Measurements from ENCODE around the gene TIMM17B.

The TIMM17B gene

DNA sequence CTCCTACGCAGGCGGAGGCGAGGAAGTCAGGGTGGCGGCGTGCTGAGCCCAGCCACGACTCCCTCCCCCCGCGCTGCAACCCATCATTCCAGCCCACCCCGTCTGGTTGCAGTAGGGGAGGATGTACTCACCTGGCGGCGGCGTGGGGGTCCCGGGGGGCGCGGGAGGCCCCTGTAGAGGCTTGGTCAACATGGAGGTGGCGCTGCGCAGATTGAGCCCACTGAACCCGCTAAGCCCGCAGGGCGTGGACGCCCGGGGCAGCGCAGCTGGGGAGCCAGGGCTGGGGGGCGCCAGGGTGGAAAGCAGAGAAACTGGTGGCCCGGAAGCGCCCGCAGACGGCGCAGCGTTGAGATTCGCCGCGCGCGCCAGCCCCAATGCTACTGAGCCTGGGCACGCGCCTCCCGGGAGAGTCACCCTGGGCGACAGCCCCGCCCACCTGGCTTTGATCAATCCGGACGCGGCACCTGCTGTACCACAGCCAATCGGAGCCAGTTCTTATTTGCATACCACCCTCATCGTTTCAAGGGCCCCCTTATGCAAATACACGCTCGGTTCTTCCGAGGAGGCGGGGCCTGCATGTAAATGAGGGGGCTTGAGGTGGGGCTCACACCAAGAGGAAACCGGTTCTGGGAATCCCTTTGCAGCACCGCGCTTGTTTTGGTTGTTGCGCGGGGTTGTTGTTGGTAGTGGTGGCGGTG lies 21.2 kb upstream of the TIMM17B start, which contains the start of gene PIM2:
Gene PIM2, minus strand, starts transcription at position 382 of the 698 bp plus-strand sequence. Its CDS starts 190 bp downstream, at position 192.
- DNase-seq (ENCODE audit: low read depth): peak; percentile 69
- peak within 1 kb of the TSS; percentile 43 for H3K4me3 ChIP-seq (ENCODE audit: control insufficient read depth, low read depth, low read length)
- no peak for TF ChIP-seq CTCF (conservative IDR thresholded peaks at IDR 0.05; ENCODE audit: control insufficient read depth, insufficient read depth, low read depth, low read length)

GRCh38 chrX:48918301-48918642 lies 20.7 kb upstream of the TIMM17B start:
- TF ChIP-seq CTCF (conservative IDR thresholded peaks at IDR 0.05; ENCODE audit: control insufficient read depth, insufficient read depth, low read depth, low read length): no peak
- no peak for DNase-seq (ENCODE audit: low read depth)
- H3K4me3 ChIP-seq (ENCODE audit: control insufficient read depth, low read depth, low read length): peak overlapping the region; percentile 43

DNA sequence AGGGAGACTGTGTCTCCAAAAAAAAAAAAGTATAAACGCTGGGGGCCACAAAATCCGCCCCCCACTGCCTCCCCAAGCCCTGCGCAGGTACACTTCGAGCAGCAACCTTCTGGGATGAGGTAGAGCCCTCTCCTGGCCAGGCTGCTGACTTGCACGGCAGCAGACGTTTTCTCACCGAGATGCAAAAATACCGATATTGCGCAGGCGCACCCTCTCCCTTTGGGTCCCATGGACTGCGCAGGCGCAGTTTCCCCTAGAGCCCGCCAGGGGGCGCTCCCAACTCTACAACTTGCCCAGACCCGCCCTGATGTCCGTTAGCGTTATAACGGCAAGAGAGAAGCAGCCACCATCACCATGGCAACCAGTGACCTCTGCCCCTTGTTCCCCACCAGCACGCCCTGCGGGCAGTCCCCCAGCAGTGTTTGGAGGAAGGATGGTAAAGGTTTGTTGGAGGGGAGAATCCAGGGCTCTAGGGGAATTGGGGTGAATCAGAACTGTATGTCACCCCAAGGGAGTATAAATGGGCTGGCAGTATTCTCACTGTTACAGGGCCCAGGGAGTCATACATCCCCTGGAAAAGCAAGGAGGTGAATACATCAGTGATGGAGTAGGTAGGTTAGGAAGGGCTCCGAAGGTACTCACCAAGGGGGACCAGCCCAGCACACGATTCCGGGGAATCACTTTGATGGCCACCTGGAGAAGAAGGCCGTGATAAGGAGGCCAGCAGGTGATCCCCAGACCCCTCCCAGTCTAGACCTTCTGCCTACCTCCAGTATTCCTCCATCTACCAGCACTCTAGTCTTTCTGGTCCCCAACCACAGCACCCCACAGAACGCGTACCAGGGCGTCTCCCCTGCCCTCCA lies 19.8 kb upstream of the TIMM17B start:
- H3K4me3 ChIP-seq (ENCODE audit: control insufficient read depth, low read depth, low read length): peak overlapping the region; percentile 43
- peak; percentile 73 for TF ChIP-seq CTCF (conservative IDR thresholded peaks at IDR 0.05; ENCODE audit: control insufficient read depth, insufficient read depth, low read depth, low read length)
- peak; percentile 85 for DNase-seq (ENCODE audit: low read depth)

DNA sequence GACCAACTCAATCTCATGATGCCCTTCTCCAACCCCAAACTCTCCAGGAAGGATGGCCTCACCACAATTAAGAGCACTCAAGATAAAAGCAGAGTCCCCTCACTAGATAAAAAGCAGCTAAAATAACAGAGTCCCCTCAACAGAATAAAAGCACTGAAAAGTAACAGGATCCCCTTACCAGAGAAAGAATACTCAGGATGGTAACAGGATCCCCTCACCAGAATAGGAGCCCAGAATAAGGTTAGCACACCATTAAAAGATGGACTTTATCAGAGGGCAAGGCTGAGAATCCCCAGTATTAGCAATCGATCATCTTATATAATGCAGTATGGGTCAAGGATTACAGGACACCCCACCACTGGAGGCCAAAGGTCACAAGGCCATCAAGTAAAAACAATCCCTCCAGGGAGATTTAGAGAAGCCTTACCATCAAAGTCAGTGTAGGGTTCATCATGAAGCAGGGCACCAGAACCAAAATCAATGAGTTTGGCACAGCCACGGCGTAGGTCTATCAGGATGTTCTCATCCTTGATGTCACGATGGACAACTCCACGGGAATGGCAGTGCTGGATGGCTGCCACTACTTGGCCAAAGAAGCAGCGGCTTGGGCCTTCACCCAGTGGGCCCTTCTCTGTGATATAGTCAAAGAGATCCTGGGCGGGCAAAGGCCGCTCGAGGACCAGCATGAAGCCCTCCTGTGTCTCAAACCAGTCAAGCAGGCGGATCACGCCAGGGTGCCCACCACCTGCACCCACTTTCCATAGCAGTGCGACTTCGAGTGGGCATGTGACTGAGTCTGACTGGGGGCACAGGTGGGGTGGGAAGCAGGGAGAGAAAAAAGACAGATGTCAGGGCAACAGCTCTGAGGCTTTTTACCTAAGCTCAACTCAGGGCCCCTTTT lies 17.3 kb upstream of the TIMM17B start:
- DNase-seq (ENCODE audit: low read depth): no peak
- TF ChIP-seq CTCF (conservative IDR thresholded peaks at IDR 0.05; ENCODE audit: control insufficient read depth, insufficient read depth, low read depth, low read length): no peak
- no peak overlapping the region for H3K4me3 ChIP-seq (ENCODE audit: control insufficient read depth, low read depth, low read length)

- no peak for TF ChIP-seq CTCF (conservative IDR thresholded peaks at IDR 0.05; ENCODE audit: control insufficient read depth, insufficient read depth, low read depth, low read length)
- DNase-seq (ENCODE audit: low read depth): no peak
- H3K4me3 ChIP-seq (ENCODE audit: control insufficient read depth, low read depth, low read length): no peak overlapping the region
Observed at GRCh38 chrX:48913605-48914366, 16.2 kb upstream of the TIMM17B start.
